HL-60 (cell line): ENCODE data around the gene KCNAB3.

Experiments
- GABPA ChIP-seq: IDR thresholded peaks from 2 replicates; pipeline ENCODE4 v1.6.1; 2012; ENCODE audit warnings: low read depth
- POLR2AphosphoS5 ChIP-seq: IDR thresholded peaks from 2 replicates; pipeline ENCODE4 v1.6.1; 2012; ENCODE audit warnings: low read depth
- SPI1 ChIP-seq: IDR thresholded peaks from 2 replicates; pipeline ENCODE4 v1.6.1; 2012; ENCODE audit warnings: low read depth, mild to moderate bottlenecking, borderline replicate concordance
- TF ChIP-seq, protein P1 (sequence below): IDR thresholded peaks from one replicate; pipeline ENCODE4 v1.5.1; 2011; ENCODE audit warnings: low read length, control low read depth, inconsistent platforms; ENCODE audit not compliant: insufficient read depth
- TF ChIP-seq, protein P2 (sequence below): IDR thresholded peaks from 2 replicates; pipeline ENCODE4 v1.6.1; 2012; ENCODE audit warnings: low read depth; ENCODE audit not compliant: insufficient replicate concordance

DNA sequence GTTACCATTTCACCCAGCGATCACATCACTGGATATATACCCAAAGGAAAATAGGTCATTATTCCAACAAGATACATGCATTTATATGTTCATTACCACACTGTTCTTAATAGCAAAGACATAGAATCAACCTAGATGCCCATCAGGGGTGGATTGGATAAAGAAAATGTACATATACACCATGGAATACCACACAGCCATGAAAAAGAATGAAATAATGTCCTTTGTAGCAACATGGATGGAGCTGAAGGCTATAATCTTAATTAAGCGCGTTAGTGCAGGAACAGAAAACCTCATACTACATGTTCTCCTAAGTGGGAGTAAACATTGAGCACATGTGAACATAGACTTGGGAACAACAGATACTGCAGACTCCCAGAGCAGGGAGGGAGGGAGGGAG is 20.9 kb upstream of the KCNAB3 start:
- TF ChIP-seq POLR2AphosphoS5 = no peak
- TF ChIP-seq, protein P1, sequence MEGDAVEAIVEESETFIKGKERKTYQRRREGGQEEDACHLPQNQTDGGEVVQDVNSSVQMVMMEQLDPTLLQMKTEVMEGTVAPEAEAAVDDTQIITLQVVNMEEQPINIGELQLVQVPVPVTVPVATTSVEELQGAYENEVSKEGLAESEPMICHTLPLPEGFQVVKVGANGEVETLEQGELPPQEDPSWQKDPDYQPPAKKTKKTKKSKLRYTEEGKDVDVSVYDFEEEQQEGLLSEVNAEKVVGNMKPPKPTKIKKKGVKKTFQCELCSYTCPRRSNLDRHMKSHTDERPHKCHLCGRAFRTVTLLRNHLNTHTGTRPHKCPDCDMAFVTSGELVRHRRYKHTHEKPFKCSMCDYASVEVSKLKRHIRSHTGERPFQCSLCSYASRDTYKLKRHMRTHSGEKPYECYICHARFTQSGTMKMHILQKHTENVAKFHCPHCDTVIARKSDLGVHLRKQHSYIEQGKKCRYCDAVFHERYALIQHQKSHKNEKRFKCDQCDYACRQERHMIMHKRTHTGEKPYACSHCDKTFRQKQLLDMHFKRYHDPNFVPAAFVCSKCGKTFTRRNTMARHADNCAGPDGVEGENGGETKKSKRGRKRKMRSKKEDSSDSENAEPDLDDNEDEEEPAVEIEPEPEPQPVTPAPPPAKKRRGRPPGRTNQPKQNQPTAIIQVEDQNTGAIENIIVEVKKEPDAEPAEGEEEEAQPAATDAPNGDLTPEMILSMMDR = no peak
- TF ChIP-seq, protein P2, sequence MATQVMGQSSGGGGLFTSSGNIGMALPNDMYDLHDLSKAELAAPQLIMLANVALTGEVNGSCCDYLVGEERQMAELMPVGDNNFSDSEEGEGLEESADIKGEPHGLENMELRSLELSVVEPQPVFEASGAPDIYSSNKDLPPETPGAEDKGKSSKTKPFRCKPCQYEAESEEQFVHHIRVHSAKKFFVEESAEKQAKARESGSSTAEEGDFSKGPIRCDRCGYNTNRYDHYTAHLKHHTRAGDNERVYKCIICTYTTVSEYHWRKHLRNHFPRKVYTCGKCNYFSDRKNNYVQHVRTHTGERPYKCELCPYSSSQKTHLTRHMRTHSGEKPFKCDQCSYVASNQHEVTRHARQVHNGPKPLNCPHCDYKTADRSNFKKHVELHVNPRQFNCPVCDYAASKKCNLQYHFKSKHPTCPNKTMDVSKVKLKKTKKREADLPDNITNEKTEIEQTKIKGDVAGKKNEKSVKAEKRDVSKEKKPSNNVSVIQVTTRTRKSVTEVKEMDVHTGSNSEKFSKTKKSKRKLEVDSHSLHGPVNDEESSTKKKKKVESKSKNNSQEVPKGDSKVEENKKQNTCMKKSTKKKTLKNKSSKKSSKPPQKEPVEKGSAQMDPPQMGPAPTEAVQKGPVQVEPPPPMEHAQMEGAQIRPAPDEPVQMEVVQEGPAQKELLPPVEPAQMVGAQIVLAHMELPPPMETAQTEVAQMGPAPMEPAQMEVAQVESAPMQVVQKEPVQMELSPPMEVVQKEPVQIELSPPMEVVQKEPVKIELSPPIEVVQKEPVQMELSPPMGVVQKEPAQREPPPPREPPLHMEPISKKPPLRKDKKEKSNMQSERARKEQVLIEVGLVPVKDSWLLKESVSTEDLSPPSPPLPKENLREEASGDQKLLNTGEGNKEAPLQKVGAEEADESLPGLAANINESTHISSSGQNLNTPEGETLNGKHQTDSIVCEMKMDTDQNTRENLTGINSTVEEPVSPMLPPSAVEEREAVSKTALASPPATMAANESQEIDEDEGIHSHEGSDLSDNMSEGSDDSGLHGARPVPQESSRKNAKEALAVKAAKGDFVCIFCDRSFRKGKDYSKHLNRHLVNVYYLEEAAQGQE = no peak
- TF ChIP-seq GABPA = no peak
- no peak for TF ChIP-seq SPI1
